AG09309 (cell line): Measurements from ENCODE around the gene STAC2.

Experiments
- DNase-seq: peaks from one replicate; pipeline ENCODE4 v3.0.0-alpha.2; 2010; ENCODE audit warnings: low read depth
- H3K4me3 ChIP-seq: 2 replicates; pipeline ENCODE4 v1.5.1; 2011; ENCODE audit warnings: mild to moderate bottlenecking, low read depth, low read length, moderate library complexity; ENCODE audit not compliant: control insufficient read depth
- TF ChIP-seq, protein P1 (sequence below): IDR thresholded peaks from 2 replicates; pipeline ENCODE4 v1.5.1; 2011; ENCODE audit warnings: mild to moderate bottlenecking, low read depth, low read length, inconsistent platforms; ENCODE audit not compliant: insufficient read depth, control insufficient read depth; ENCODE audit errors: missing control alignments

STAC2 gene

GRCh38 chr17:39177256-39177655 is 48.5 kb downstream of the STAC2 start:
- TF ChIP-seq, protein P1, sequence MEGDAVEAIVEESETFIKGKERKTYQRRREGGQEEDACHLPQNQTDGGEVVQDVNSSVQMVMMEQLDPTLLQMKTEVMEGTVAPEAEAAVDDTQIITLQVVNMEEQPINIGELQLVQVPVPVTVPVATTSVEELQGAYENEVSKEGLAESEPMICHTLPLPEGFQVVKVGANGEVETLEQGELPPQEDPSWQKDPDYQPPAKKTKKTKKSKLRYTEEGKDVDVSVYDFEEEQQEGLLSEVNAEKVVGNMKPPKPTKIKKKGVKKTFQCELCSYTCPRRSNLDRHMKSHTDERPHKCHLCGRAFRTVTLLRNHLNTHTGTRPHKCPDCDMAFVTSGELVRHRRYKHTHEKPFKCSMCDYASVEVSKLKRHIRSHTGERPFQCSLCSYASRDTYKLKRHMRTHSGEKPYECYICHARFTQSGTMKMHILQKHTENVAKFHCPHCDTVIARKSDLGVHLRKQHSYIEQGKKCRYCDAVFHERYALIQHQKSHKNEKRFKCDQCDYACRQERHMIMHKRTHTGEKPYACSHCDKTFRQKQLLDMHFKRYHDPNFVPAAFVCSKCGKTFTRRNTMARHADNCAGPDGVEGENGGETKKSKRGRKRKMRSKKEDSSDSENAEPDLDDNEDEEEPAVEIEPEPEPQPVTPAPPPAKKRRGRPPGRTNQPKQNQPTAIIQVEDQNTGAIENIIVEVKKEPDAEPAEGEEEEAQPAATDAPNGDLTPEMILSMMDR = no peak
- no peak overlapping the region for H3K4me3 ChIP-seq
- no peak for DNase-seq

DNA sequence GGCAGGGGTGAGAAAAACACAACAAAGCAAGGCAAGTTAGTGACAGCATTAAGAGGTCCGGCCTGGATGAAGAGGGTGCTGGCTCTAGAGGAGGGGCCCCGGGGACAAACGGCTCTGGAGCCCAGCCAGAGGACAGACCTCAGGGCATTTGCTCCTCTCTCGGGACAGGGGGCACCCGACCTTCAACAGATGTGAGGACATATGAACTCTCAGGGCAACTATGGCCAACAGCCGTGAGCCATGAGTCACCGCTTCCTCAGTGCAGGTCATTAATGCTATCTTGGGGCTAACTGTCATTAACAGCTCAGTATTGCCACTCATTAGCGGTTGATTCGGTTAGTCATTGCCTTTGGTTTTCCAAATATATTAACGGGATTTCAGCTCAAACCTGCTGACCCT is 50.1 kb downstream of the STAC2 start:
- DNase-seq = no peak
- TF ChIP-seq, protein P1 = no peak

GRCh38 chr17:39174920-39175694 is 50.6 kb downstream of the STAC2 start:
- DNase-seq = no peak
- TF ChIP-seq, protein P1 = peak; percentile 74
- H3K4me3 ChIP-seq = no peak overlapping the region

More for the DNA sequence above, 50.1 kb downstream of the STAC2 start:
- H3K4me3 ChIP-seq = no peak overlapping the region

- no peak for DNase-seq
- TF ChIP-seq, protein P1 = no peak
- H3K4me3 ChIP-seq = no peak overlapping the region
Measured at GRCh38 chr17:39173526-39174274, 52.0 kb downstream of the STAC2 start.

GRCh38 chr17:39173080-39173479 is 52.7 kb downstream of the STAC2 start:
- TF ChIP-seq, protein P1 = no peak
- H3K4me3 ChIP-seq = no peak overlapping the region
- no peak for DNase-seq

DNA sequence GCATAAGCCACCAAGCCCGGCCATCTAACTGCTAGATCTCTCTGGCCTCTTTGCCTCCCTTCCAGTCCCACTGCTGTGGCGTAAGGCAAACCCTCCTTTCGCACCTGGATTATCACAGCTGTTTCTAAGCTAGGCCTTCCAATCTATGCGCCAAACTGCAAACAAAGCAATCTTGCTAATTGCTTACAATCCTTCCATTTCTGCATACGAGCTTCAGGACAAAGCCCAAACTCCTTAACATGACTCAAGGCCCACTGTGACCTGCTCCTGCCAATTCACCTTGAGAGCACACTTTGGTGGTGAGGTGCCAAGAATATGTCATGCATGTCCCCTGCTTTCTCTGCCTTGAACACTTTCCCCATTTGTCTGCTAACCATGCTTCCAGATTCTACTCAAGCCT is 53.8 kb downstream of the STAC2 start:
- no peak overlapping the region for H3K4me3 ChIP-seq
- TF ChIP-seq, protein P1 = no peak
- DNase-seq = no peak
